Activated CD8-positive, alpha-beta T cell treated with anti-CD3 and anti-CD28 coated beads, Interleukin-2, amount 10 ng/mL, durations not matched to agents 7 days and 5 days (primary cell): ENCODE results near the gene POLR1G. TPM values are rescaled to one million over a fixed set of nuclear protein-coding genes. Genes with fewer than 3 reads are reported as not detected.
A peak's percentile ranks its signal among the peaks of the same experiment; 100 is the strongest.

Experiments
- ATAC-seq: fragments of 150-1000 bp; cut with Tn5 transposase; one replicate; pipeline ENCODE4 v1.10.0; 2021; ENCODE audit warnings: moderate library complexity
- CTCF ChIA-PET: fragments of 350-600 bp; sonication (Branson Sonifier 250); formaldehyde crosslinking; loops from one replicate; lab custom pipeline; 2021; ENCODE audit warnings: antibody characterized with exemption; lab: Charles Lee
- POLR2A ChIA-PET: fragments of 350-600 bp; sonication (Branson Sonifier 250); formaldehyde crosslinking; loops from one replicate; lab custom pipeline; 2021; ENCODE audit warnings: antibody characterized with exemption; lab: Charles Lee
- DNase-seq: peaks from one replicate; pipeline ENCODE4 v3.0.0-alpha.2; 2020
- H3K27ac Mint-ChIP-seq: one replicate; pipeline ENCODE4 v1.8.0; 2021; ENCODE audit warnings: mild to moderate bottlenecking, mixed read lengths
- H3K27me3 Mint-ChIP-seq: one replicate; pipeline ENCODE4 v1.8.0; 2021; ENCODE audit warnings: low read depth, mixed read lengths
- H3K36me3 Mint-ChIP-seq: one replicate; pipeline ENCODE4 v1.8.0; 2021; ENCODE audit warnings: low read depth, mixed read lengths
- H3K4me1 Mint-ChIP-seq: one replicate; pipeline ENCODE4 v1.8.0; 2021; ENCODE audit warnings: low read depth, mixed read lengths
- H3K4me3 Mint-ChIP-seq: one replicate; pipeline ENCODE4 v1.8.0; 2021; ENCODE audit warnings: mild to moderate bottlenecking, mixed read lengths
- H3K9me3 Mint-ChIP-seq: one replicate; pipeline ENCODE4 v1.8.0; 2022; ENCODE audit warnings: mixed read lengths; ENCODE audit not compliant: insufficient read depth
- total RNA-seq, 2 experiments: library from RNA; stranded (reverse); gene quantifications; one replicate each; pipeline ENCODE4 v1.2.3, GENCODE V29; 2021

POLR1G gene, protein sequence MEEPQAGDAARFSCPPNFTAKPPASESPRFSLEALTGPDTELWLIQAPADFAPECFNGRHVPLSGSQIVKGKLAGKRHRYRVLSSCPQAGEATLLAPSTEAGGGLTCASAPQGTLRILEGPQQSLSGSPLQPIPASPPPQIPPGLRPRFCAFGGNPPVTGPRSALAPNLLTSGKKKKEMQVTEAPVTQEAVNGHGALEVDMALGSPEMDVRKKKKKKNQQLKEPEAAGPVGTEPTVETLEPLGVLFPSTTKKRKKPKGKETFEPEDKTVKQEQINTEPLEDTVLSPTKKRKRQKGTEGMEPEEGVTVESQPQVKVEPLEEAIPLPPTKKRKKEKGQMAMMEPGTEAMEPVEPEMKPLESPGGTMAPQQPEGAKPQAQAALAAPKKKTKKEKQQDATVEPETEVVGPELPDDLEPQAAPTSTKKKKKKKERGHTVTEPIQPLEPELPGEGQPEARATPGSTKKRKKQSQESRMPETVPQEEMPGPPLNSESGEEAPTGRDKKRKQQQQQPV
- total RNA-seq = 10 to 100 TPM in 1 of 2 experiments, 1 to 10 TPM in 1; 9.5 to 10.6 TPM

DNA sequence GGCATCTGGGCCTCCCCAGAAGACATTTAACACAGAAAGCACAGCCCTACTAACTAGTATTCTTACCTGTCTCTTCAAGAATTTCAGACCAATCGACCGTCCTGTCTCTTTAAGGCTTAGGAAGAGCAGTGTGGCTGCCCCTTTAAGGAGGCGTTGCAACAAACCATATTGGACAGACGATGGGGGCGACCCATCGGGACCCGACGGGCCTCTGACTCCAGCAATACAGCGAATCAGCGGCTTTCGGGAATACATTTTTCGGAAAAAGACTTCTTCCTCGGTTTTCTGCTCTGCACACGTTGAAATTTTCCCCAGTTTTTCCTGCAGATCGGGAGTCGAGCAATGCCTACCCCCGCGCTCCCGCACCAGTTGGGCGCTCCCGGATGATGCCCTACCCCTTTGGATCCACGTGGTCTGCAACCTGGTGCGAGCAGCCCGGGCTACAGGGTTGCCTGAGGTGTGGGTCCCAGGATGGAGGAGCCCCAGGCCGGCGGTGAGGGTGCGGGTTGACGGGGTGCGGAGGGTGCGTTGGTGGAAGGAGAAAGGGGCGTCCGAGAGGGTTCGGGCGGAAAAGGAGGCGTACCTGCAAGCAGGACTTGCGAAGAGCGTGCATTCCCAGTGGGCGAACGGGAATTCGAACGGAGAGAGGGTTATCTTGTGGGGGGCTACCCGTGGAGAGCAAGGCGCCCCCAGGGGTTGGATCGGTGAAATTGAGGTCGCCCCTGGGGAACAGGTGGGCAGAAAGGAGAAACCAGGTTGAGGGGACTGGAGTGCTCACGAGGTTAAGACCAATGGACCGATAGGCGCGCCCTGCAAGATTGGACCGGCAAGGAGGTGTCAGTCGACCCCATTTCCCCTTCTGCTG, at the start of gene POLR1G:
POLR1G (plus strand) TSS at position 419 of the 865 bp plus-strand sequence; CDS start at position 472, 53 bp downstream.
- DNase-seq (peak; percentile 86), ATAC-seq (peak; percentile 81)
- peaks cover 46% of the 10 kb centered on the region for H3K4me1 Mint-ChIP-seq
- H3K36me3 Mint-ChIP-seq = peaks cover 27% of the 10 kb centered on the region
- ChIA-PET CTCF (interaction anchor here (1.0 to 1.6 kb wide), 3 partner anchors 33 to 72 kb away, joined by 4 to 6 read pairs (median 6); no protein-coding TSS in a partner anchor), POLR2A (interaction anchor here (0.5 to 1.0 kb wide), 5 partner anchors 12 to 352 kb away, joined by 3 to 6 read pairs (median 3); no protein-coding TSS in a partner anchor)
- H3K27me3 Mint-ChIP-seq = peaks cover 21% of the 10 kb centered on the region
- H3K4me3 Mint-ChIP-seq = peak within 1 kb of the TSS; percentile 96
- H3K27ac Mint-ChIP-seq = peak within 1 kb of the TSS; percentile 93
- H3K9me3 Mint-ChIP-seq = no peaks in the 10 kb centered on the region

DNA sequence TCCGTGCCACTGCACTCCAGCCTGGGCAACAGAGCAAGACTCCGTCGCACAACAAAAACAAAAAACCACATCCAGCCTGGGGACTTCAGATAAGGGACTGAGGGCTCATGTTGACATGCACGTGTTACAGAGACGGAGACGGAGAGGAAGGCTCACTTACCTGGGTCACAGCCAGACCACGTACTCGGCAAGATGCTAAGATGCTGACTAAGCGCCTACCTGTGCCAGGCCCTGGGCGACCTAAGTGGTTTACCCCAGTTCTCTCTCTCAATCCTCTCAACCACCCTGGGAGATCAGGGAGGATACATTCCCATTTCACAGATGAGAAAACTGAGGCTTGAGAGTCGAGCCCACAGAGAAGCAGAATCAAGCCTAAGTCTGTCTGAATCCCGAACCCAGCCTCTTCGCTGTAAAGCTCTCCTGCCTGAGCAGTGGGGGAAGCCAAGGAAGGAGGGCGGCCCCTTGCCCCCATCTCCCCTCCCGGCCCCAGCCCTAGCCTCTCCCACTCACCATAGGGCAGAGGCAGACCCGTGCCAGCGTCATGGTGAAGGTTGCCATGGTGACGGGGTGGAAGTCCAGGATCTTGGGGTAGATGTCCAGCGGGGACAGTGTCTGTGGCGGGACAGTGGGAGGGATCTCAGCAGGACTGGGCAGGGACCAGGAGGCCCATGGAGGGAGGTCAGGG, 49.5 kb upstream of the POLR1G start:
- no peaks in the 10 kb centered on the region for H3K27me3 Mint-ChIP-seq
- ChIA-PET POLR2A (no interaction called here), CTCF (no interaction called here)
- no peak for ATAC-seq
- H3K27ac Mint-ChIP-seq = no peak overlapping the region
- peaks cover 23% of the 10 kb centered on the region for H3K36me3 Mint-ChIP-seq
- no peak for DNase-seq
- H3K4me1 Mint-ChIP-seq = no peaks in the 10 kb centered on the region
- H3K4me3 Mint-ChIP-seq = no peak overlapping the region
- H3K9me3 Mint-ChIP-seq = no peaks in the 10 kb centered on the region

DNA sequence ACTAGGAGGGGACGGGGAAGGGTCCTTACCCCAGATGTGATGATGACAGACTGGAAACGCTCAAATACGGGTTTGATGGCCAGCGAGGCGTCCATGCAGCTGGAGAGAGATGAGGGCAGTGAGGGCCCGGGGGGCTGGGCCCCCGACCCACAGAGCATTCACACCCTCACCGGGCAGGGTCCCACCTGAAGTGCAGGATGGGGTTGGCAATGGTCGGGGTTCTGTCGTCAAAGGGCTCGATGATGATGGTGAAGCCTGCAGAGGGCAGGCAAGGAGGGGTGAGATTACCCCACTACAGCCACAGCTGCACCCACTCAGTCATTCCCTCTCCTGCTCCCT, 49.0 kb upstream of the POLR1G start:
- H3K4me3 Mint-ChIP-seq = no peak overlapping the region
- POLR2A ChIA-PET = no interaction called here
- H3K27ac Mint-ChIP-seq = no peak overlapping the region
- no peaks in the 10 kb centered on the region for H3K27me3 Mint-ChIP-seq
- peaks cover 23% of the 10 kb centered on the region for H3K36me3 Mint-ChIP-seq
- H3K9me3 Mint-ChIP-seq = no peaks in the 10 kb centered on the region
- H3K4me1 Mint-ChIP-seq = no peaks in the 10 kb centered on the region
- no peak for ATAC-seq
- CTCF ChIA-PET = interaction anchor here (0.8 kb wide), 1 partner anchor 12 kb away, joined by 3 read pairs; no protein-coding TSS in a partner anchor
- DNase-seq = no peak

DNA sequence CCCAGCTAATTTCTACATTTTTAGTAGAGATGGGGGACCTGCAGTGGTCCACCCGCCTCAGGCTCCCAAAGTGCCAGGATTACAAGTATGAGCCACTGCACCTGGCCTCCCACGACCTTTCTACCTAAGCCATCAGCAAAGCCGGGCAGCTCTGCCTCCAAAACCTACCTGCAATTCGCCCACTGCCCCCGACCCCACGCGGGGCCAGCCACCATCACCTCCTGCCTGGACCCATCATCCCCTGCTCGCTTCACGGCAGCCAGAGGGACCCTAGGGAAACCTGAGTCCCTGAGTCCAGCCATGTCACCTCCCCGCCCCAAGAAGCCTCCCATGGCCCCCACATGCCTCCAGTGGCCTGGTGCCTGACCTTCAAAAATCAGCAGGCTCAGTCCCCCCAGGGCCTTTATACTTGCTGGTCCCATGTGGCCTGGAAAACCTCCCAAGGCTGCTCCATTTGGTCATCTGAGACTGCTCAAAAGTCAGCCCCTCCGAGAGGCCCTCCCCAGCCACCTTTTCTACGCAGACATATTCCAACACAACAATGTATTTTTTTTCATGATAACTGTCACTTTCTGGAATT, 48.1 kb upstream of the POLR1G start:
- Mint-ChIP-seq H3K27ac (no peak overlapping the region), H3K4me1 (no peaks in the 10 kb centered on the region), H3K27me3 (no peaks in the 10 kb centered on the region), H3K4me3 (no peak overlapping the region), H3K9me3 (no peaks in the 10 kb centered on the region), H3K36me3 (peaks cover 23% of the 10 kb centered on the region)
- DNase-seq (no peak), ATAC-seq (no peak)
- CTCF ChIA-PET = interaction anchor here (0.8 kb wide), 1 partner anchor 11 kb away, joined by 3 read pairs; no protein-coding TSS in a partner anchor
- POLR2A ChIA-PET = no interaction called here

DNA sequence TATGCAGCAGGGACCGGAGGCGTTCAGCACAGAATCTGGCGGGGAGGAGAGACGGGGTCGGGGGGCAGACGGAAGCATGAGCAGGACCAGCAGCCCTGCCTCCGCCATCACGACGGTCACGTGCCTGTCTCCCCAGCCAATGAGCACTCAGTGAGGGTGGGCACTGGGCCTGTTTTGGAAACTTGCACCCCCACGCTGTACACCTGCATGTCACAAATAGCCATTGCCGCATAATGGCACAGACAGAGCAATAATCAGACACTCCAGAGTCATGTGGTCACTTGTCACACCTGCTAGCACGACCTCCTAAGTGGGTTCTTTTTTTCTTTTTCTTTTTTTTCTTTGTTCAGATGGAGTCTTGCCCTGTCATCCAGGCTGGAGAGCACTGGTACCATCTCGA, 44.8 kb upstream of the POLR1G start:
- Mint-ChIP-seq H3K36me3 (peaks cover 10% of the 10 kb centered on the region), H3K9me3 (no peaks in the 10 kb centered on the region), H3K27me3 (no peaks in the 10 kb centered on the region), H3K4me1 (no peaks in the 10 kb centered on the region), H3K4me3 (no peak overlapping the region), H3K27ac (no peak overlapping the region)
- DNase-seq = no peak
- ATAC-seq = no peak
- CTCF ChIA-PET = no interaction called here
- POLR2A ChIA-PET = no interaction called here

DNA sequence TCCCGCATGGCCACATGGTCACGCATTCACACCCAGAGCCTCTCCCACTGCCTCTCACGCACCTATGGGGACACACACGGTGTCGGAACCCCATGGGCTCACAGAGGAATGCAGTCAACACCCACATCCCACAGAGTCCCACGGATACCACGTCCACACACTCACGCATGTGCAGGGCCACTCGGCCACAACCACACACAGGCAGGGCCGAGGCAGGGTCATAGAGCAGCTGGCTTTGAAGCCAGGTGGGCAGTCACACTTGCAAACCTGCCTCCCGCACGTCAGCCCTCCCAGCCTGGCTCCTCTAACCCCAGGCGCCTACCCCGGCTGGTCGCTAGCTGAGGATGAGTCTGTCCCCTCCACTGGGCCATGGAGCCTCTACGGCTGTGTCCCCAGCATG, 44.2 kb upstream of the POLR1G start:
- POLR2A ChIA-PET = no interaction called here
- Mint-ChIP-seq H3K4me1 (no peaks in the 10 kb centered on the region), H3K27ac (no peak overlapping the region), H3K9me3 (no peaks in the 10 kb centered on the region), H3K27me3 (no peaks in the 10 kb centered on the region), H3K36me3 (peaks cover 8% of the 10 kb centered on the region), H3K4me3 (no peak overlapping the region)
- no peak for ATAC-seq
- DNase-seq = no peak
- CTCF ChIA-PET = no interaction called here

DNA sequence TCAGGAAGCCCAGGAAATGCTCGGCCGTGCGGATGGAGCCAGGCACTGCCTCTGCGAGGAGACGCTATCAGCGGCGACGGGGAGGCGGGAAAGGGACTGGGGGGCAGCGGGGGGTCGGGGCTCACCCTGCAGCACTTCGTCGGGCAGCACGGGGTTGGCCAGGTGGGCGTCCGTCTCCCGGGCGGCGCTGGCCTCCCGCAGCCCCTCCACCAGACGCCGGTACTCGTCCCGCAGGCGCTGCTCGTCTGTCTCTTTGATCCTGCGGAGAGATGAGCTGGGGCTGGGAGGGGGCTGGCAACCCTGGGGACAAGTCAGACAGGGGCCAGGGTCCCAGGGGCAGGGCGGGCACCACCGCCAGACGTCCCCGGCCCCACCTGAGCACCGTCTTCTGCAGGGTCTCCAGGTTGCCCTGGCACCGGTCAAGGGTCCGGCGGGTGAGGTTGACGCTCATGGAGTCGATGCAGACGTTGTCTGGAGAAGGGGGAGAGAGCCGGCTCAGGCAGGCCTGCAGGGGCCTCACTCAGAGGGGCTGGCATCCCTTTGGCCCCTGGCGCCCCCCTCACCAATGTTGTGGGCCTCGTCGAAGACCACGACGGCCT, 42.5 kb upstream of the POLR1G start:
- Mint-ChIP-seq H3K9me3 (no peaks in the 10 kb centered on the region), H3K36me3 (peaks cover 10% of the 10 kb centered on the region), H3K4me3 (no peak overlapping the region), H3K4me1 (peaks cover 5% of the 10 kb centered on the region), H3K27me3 (no peaks in the 10 kb centered on the region), H3K27ac (no peak overlapping the region)
- ChIA-PET CTCF (no interaction called here), POLR2A (no interaction called here)
- no peak for DNase-seq
- no peak for ATAC-seq

DNA sequence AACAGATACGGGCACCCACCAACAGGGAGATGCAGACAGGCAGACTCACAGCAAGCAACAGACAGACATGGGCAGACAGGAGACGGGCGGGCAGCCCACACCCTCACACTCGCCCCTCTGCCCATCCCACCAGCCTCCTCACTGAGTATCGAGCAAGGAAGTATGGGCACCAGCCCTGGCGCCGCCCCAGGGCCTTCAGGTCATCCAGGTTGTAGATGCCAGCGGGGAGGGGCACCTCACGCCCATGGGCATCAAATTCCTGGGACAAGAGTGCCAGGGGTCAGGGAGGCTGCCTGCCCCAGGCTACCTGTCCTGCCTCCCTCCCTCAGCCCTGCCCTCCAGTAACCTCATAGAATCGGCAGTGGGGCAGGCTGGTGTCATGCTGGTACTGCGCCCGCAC, 41.7 kb upstream of the POLR1G start:
- no peak for ATAC-seq
- no peaks in the 10 kb centered on the region for H3K9me3 Mint-ChIP-seq
- no peaks in the 10 kb centered on the region for H3K27me3 Mint-ChIP-seq
- peaks cover 8% of the 10 kb centered on the region for H3K4me1 Mint-ChIP-seq
- no peak for DNase-seq
- peaks cover 8% of the 10 kb centered on the region for H3K36me3 Mint-ChIP-seq
- CTCF ChIA-PET = no interaction called here
- POLR2A ChIA-PET = no interaction called here
- H3K4me3 Mint-ChIP-seq = no peak overlapping the region
- H3K27ac Mint-ChIP-seq = no peak overlapping the region

DNA sequence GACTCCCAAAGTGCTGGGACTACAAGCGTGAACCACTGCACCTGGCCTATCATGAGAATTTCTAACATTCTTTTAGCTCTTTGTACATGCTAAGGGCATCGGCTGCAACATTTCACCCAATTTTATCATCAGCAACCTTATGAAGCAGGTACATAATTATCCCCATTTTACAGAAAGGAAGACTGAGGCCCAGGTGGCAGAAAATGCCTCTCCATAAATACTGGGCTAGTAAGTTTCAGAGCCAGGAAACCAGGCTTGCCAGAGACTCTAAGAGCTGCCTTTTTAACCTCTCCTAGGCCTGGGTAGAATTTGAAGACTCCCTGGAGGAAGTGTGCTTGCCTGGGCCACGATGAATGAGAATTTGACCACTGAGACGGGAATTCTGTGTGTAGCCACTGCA, 38.3 kb upstream of the POLR1G start:
- CTCF ChIA-PET = no interaction called here
- POLR2A ChIA-PET = no interaction called here
- Mint-ChIP-seq H3K4me3 (no peak overlapping the region), H3K27ac (no peak overlapping the region), H3K27me3 (no peaks in the 10 kb centered on the region), H3K9me3 (no peaks in the 10 kb centered on the region), H3K4me1 (peaks cover 16% of the 10 kb centered on the region), H3K36me3 (peaks cover 6% of the 10 kb centered on the region)
- ATAC-seq = no peak
- DNase-seq = no peak

DNA sequence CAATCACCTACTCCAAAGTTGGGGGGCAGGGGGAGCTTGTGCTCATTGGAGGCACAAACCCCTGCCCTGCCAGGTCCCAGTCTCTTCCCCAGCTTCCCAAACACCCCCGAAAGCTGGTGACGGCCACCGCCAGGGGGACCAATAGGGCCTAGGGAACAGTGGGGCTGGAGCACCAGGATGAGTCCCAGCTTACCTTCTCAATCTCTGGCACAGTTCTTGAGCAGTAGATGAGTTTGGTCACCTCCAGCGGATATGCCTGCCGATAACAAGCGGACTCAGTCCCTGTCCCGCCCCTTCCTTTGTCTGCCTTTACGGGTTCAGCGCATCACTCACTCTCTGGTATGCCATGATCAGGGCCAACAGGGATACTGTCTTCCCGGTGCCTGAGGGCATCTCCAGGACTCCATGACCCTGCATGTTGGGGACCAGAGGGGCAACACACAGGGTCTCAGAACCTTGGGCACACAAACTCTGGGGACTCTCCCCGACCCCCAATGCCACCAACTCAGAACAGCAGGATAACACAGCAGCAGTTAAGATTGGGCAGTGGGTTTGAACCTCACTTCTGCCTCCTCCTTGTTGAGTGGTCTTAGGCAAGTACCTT, 37.6 kb upstream of the POLR1G start:
- no peak for ATAC-seq
- H3K36me3 Mint-ChIP-seq = peaks cover 6% of the 10 kb centered on the region
- no peak overlapping the region for H3K27ac Mint-ChIP-seq
- POLR2A ChIA-PET = no interaction called here
- peaks cover 16% of the 10 kb centered on the region for H3K4me1 Mint-ChIP-seq
- no peak for DNase-seq
- H3K4me3 Mint-ChIP-seq = peak overlapping the region; percentile 43
- CTCF ChIA-PET = interaction anchor here (0.9 kb wide), 1 partner anchor 35 kb away, joined by 3 read pairs; no protein-coding TSS in a partner anchor
- H3K27me3 Mint-ChIP-seq = no peaks in the 10 kb centered on the region
- H3K9me3 Mint-ChIP-seq = no peaks in the 10 kb centered on the region
